GM23338 (cell line): Measurements from ENCODE around the gene DUSP11. TPM values are rescaled to one million over a fixed set of nuclear protein-coding genes. Genes with fewer than 3 reads are reported as not detected.

Experiments used
- ATAC-seq: fragments of 200-7000 bp; cut with Tn5 transposase; 3 replicates; pipeline ENCODE4 v1.9.1; 2020
- DNase-seq: peaks from one replicate; pipeline ENCODE4 v3.0.0-alpha.2; 2015; ENCODE audit warnings: low spot score
- H2AFZ ChIP-seq: fragments of 200-600 bp; sonication (generic); 2 replicates; pipeline ENCODE4 v1.8.0; 2016; ENCODE audit warnings: antibody characterized with exemption, mild to moderate bottlenecking, moderate library complexity
- H3F3A ChIP-seq: fragments of 200-600 bp; sonication (generic); replicated peaks from 2 replicates; pipeline ENCODE4 v1.8.0; 2017; ENCODE audit warnings: antibody characterized with exemption, mixed run types, low read depth
- H3K27ac ChIP-seq: fragments of 200-600 bp; sonication (generic); 2 replicates; pipeline ENCODE4 v1.6.1; 2016; ENCODE audit warnings: low read depth
- H3K27me3 ChIP-seq: fragments of 200-600 bp; sonication (generic); 2 replicates; pipeline ENCODE4 v1.8.0; 2016; ENCODE audit warnings: mild to moderate bottlenecking, mixed run types, moderate library complexity; ENCODE audit not compliant: insufficient read depth
- H3K36me3 ChIP-seq: fragments of 200-600 bp; sonication (generic); 2 replicates; pipeline ENCODE4 v1.8.0; 2016; ENCODE audit warnings: mild to moderate bottlenecking; ENCODE audit not compliant: insufficient read depth
- H3K4me1 ChIP-seq: fragments of 200-600 bp; sonication (generic); 2 replicates; pipeline ENCODE4 v1.8.0; 2016; ENCODE audit warnings: mild to moderate bottlenecking, moderate library complexity; ENCODE audit not compliant: insufficient read depth
- H3K4me2 ChIP-seq: fragments of 200-600 bp; sonication (generic); 2 replicates; pipeline ENCODE4 v1.7.1; 2017; ENCODE audit warnings: mixed run types
- H3K4me3 ChIP-seq: fragments of 200-600 bp; sonication (generic); 2 replicates; pipeline ENCODE4 v1.6.1; 2016; ENCODE audit warnings: mixed run types
- H3K79me2 ChIP-seq: fragments of 200-600 bp; sonication (generic); replicated peaks from 2 replicates; pipeline ENCODE4 v1.8.0; 2017; ENCODE audit warnings: mild to moderate bottlenecking; ENCODE audit not compliant: insufficient read depth
- H3K9me2 ChIP-seq: fragments of 200-600 bp; sonication (generic); 2 replicates; pipeline ENCODE4 v1.8.0; 2017; ENCODE audit not compliant: insufficient read depth
- H4K20me1 ChIP-seq: fragments of 200-600 bp; sonication (generic); replicated peaks from 2 replicates; pipeline ENCODE4 v1.8.0; 2017; ENCODE audit warnings: mild to moderate bottlenecking; ENCODE audit not compliant: insufficient read depth
- H3K27ac Mint-ChIP-seq: 2 replicates; pipeline ENCODE4 v1.8.0; 2020; ENCODE audit warnings: inconsistent platforms, mild to moderate bottlenecking, moderate library complexity, mixed read lengths
- H3K27me3 Mint-ChIP-seq: 3 replicates; pipeline ENCODE4 v1.8.0; 2022; ENCODE audit warnings: low read depth, mild to moderate bottlenecking, moderate library complexity, mixed read lengths, inconsistent platforms; ENCODE audit not compliant: insufficient read depth, poor library complexity
- H3K36me3 Mint-ChIP-seq: 3 replicates; pipeline ENCODE4 v1.8.0; 2021; ENCODE audit warnings: low read depth, mild to moderate bottlenecking, inconsistent platforms, moderate library complexity, mixed read lengths
- H3K4me1 Mint-ChIP-seq: 3 replicates; pipeline ENCODE4 v1.8.0; 2020; ENCODE audit warnings: mild to moderate bottlenecking, inconsistent platforms, mixed read lengths
- H3K4me3 Mint-ChIP-seq: 3 replicates; pipeline ENCODE4 v1.8.0; 2021; ENCODE audit warnings: moderate library complexity, mild to moderate bottlenecking, inconsistent platforms, mixed read lengths
- H3K9me3 Mint-ChIP-seq: 3 replicates; pipeline ENCODE4 v1.8.0; 2020; ENCODE audit warnings: moderate library complexity, mild to moderate bottlenecking, inconsistent platforms, mixed read lengths
- POLR2AphosphoS5 ChIP-seq: IDR thresholded peaks from 2 replicates; pipeline ENCODE4 v1.6.1; 2016; ENCODE audit warnings: antibody characterized with exemption, low read depth
- ZNF114 ChIP-seq: fragments of 250-450 bp; sonication (Bioruptor Pico); IDR thresholded peaks from 2 replicates; pipeline ENCODE4 v1.5.0; 2020; ENCODE audit warnings: mild to moderate bottlenecking, moderate library complexity
- polyA plus RNA-seq: library from polyadenylated mRNA; unstranded; fragments of >200 nt; fragmentation: Nextera tagmentation; extraction: Ambion mirVana; gene quantifications from 2 replicates; pipeline ENCODE4 v1.2.1, GENCODE V29; 2016
- total RNA-seq: library from RNA; depleted of rRNA; stranded (reverse); fragments of >200 nt; shearing (Covaris generic); gene quantifications from 2 replicates; pipeline ENCODE4 v1.2.3, GENCODE V29; 2014
- TF ChIP-seq, protein P1 (sequence below): fragments of 250-450 bp; sonication (Bioruptor Pico); IDR thresholded peaks from 2 replicates; pipeline ENCODE4 v1.5.0; 2020; ENCODE audit warnings: mild to moderate bottlenecking, moderate library complexity

DUSP11 gene
- total and polyA plus RNA-seq, 2 experiments from 2014 or later, result 21.0 to 23.3 TPM

DNA sequence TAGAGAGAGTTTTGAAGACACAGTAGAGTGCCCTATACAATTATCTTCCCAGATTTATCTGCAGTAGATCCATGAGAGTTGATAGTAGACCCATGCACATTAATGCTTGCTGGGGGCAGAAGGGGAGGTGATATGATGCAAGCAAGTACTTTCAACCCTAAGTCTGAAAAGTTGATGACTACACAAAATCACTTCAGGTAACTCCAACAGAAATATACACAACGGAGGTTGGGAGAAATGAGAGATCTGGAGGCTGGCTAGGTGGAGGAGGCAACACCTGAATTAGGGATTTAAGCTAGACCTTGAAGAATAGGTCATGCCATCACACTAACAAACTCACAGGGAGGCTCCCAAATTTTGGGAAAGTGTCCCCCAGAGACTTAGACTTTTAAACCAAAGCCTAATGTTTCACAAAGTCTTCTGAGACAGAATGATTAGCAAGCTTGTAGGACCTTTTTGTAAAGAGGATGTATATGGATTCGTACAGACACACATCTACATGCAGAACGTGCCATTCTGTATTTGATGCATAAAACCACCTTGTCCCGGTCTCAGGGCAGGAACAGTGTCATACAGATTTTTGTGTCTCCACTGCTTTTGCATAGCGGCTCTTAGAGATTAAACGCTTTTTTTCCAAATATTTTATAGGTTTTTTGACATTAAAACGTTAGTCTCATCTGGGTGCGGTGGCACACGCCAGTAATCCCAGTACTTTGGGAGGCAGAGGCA is 47.9 kb upstream of the DUSP11 start:
- DNase-seq, result no peak
- H3K27me3 ChIP-seq, result no peaks in the 10 kb centered on the region
- Mint-ChIP-seq H3K4me1 (peaks cover 36% of the 10 kb centered on the region), H3K36me3 (peaks cover 19% of the 10 kb centered on the region), H3K4me3 (peak overlapping the region; percentile 86; the same call in 2 of the 3 replicates), H3K27ac (no peak overlapping the region), H3K9me3 (no peaks in the 10 kb centered on the region), H3K27me3 (peaks cover 6% of the 10 kb centered on the region)
- no peaks in the 10 kb centered on the region for H3K9me2 ChIP-seq
- H3K79me2 ChIP-seq, result peaks cover 29% of the 10 kb centered on the region
- no peaks in the 10 kb centered on the region for H3F3A ChIP-seq
- H3K36me3 ChIP-seq, result peaks cover 8% of the 10 kb centered on the region; the same call in 1 of the 2 replicates
- no peak overlapping the region for H3K27ac ChIP-seq
- H3K4me1 ChIP-seq, result peaks cover 18% of the 10 kb centered on the region
- TF ChIP-seq, protein P1, sequence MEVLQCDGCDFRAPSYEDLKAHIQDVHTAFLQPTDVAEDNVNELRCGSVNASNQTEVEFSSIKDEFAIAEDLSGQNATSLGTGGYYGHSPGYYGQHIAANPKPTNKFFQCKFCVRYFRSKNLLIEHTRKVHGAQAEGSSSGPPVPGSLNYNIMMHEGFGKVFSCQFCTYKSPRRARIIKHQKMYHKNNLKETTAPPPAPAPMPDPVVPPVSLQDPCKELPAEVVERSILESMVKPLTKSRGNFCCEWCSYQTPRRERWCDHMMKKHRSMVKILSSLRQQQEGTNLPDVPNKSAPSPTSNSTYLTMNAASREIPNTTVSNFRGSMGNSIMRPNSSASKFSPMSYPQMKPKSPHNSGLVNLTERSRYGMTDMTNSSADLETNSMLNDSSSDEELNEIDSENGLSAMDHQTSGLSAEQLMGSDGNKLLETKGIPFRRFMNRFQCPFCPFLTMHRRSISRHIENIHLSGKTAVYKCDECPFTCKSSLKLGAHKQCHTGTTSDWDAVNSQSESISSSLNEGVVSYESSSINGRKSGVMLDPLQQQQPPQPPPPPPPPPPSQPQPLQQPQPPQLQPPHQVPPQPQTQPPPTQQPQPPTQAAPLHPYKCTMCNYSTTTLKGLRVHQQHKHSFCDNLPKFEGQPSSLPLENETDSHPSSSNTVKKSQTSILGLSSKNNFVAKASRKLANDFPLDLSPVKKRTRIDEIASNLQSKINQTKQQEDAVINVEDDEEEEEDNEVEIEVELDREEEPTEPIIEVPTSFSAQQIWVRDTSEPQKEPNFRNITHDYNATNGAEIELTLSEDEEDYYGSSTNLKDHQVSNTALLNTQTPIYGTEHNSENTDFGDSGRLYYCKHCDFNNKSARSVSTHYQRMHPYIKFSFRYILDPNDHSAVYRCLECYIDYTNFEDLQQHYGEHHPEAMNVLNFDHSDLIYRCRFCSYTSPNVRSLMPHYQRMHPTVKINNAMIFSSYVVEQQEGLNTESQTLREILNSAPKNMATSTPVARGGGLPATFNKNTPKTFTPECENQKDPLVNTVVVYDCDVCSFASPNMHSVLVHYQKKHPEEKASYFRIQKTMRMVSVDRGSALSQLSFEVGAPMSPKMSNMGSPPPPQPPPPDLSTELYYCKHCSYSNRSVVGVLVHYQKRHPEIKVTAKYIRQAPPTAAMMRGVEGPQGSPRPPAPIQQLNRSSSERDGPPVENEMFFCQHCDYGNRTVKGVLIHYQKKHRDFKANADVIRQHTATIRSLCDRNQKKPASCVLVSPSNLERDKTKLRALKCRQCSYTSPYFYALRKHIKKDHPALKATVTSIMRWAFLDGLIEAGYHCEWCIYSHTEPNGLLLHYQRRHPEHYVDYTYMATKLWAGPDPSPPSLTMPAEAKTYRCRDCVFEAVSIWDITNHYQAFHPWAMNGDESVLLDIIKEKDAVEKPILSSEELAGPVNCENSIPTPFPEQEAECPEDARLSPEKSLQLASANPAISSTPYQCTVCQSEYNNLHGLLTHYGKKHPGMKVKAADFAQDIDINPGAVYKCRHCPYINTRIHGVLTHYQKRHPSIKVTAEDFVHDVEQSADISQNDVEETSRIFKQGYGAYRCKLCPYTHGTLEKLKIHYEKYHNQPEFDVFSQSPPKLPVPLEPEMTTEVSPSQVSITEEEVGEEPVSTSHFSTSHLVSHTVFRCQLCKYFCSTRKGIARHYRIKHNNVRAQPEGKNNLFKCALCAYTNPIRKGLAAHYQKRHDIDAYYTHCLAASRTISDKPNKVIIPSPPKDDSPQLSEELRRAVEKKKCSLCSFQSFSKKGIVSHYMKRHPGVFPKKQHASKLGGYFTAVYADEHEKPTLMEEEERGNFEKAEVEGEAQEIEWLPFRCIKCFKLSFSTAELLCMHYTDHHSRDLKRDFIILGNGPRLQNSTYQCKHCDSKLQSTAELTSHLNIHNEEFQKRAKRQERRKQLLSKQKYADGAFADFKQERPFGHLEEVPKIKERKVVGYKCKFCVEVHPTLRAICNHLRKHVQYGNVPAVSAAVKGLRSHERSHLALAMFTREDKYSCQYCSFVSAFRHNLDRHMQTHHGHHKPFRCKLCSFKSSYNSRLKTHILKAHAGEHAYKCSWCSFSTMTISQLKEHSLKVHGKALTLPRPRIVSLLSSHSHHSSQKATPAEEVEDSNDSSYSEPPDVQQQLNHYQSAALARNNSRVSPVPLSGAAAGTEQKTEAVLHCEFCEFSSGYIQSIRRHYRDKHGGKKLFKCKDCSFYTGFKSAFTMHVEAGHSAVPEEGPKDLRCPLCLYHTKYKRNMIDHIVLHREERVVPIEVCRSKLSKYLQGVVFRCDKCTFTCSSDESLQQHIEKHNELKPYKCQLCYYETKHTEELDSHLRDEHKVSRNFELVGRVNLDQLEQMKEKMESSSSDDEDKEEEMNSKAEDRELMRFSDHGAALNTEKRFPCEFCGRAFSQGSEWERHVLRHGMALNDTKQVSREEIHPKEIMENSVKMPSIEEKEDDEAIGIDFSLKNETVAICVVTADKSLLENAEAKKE (CRISPR knock-in tag), result no peak
- H4K20me1 ChIP-seq, result peaks cover 4% of the 10 kb centered on the region; the same call in 1 of the 2 replicates
- no peak for ATAC-seq
- peak overlapping the region; percentile 92; the same call in 1 of the 2 replicates for H2AFZ ChIP-seq
- peak overlapping the region; percentile 70 for H3K4me3 ChIP-seq
- peak overlapping the region; percentile 65 for H3K4me2 ChIP-seq

DNA sequence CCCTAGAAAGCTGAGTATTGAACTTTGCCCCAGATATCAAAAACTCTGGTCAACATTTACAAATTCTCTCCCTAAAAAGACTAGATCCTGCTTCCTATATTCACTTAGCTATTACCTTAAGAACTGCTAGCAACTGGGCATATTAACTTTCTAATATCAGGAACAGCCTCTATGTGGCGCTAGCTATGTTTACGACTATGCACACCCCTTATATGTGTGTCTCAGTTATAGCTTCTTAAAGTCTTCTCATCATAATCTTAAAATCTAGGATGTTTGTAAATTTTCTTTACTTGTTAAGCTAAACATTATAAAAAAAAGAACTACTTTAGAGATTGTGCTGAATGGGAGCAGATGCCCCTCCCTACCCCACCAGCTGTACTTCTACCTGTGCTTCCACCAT is 47.1 kb upstream of the DUSP11 start:
- H2AFZ ChIP-seq, result no peak overlapping the region
- no peak for ATAC-seq
- no peak for TF ChIP-seq ZNF114 (CRISPR knock-in tag)
- TF ChIP-seq, protein P1 (CRISPR knock-in tag), result no peak
- TF ChIP-seq POLR2AphosphoS5, result no peak

More for the DNA sequence above, 47.1 kb upstream of the DUSP11 start:
- Histone ChIP-seq H3K9me2 (no peaks in the 10 kb centered on the region), H3F3A (no peaks in the 10 kb centered on the region), H3K27me3 (no peaks in the 10 kb centered on the region), H3K4me1 (peaks cover 17% of the 10 kb centered on the region; the same call in 1 of the 2 replicates), H3K79me2 (peaks cover 21% of the 10 kb centered on the region), H3K27ac (no peak overlapping the region), H4K20me1 (peaks cover 4% of the 10 kb centered on the region; the same call in 1 of the 2 replicates), H3K4me3 (no peak overlapping the region), H3K36me3 (peaks cover 3% of the 10 kb centered on the region; the same call in 1 of the 2 replicates), H3K4me2 (no peak overlapping the region)
- Mint-ChIP-seq H3K4me1 (peaks cover 31% of the 10 kb centered on the region), H3K27ac (no peak overlapping the region), H3K9me3 (no peaks in the 10 kb centered on the region), H3K36me3 (peaks cover 11% of the 10 kb centered on the region; the same call in 2 of the 3 replicates), H3K27me3 (peaks cover 6% of the 10 kb centered on the region), H3K4me3 (no peak overlapping the region)
- DNase-seq, result peak; percentile 43
